Memory B cell (primary cell): ENCODE data around the gene RGS8.

Source experiments
- ATAC-seq: fragments of 150-1000 bp; cut with Tn5 transposase; 2 replicates; pipeline ENCODE4 v1.10.0; 2021; ENCODE audit warnings: low read depth, mild to moderate bottlenecking, moderate library complexity
- DNase-seq, 2 donors: peaks; one replicate each; pipeline ENCODE4 v3.0.0; 2022; ENCODE audit warnings: low spot score in 2 of 2
- H3K27ac Mint-ChIP-seq: one replicate; pipeline ENCODE4 v1.8.0; 2022; ENCODE audit warnings: mild to moderate bottlenecking, moderate library complexity, mixed read lengths
- H3K27me3 Mint-ChIP-seq: one replicate; pipeline ENCODE4 v1.8.0; 2022; ENCODE audit warnings: mixed read lengths
- H3K36me3 Mint-ChIP-seq: one replicate; pipeline ENCODE4 v1.8.0; 2022; ENCODE audit warnings: mild to moderate bottlenecking, mixed read lengths
- H3K4me1 Mint-ChIP-seq: one replicate; pipeline ENCODE4 v1.8.0; 2022; ENCODE audit warnings: mixed read lengths
- H3K4me3 Mint-ChIP-seq: one replicate; pipeline ENCODE4 v1.8.0; 2022; ENCODE audit warnings: mild to moderate bottlenecking, moderate library complexity, mixed read lengths
- H3K9me3 Mint-ChIP-seq: one replicate; pipeline ENCODE4 v1.8.0; 2022; ENCODE audit warnings: mixed read lengths

The RGS8 gene

DNA sequence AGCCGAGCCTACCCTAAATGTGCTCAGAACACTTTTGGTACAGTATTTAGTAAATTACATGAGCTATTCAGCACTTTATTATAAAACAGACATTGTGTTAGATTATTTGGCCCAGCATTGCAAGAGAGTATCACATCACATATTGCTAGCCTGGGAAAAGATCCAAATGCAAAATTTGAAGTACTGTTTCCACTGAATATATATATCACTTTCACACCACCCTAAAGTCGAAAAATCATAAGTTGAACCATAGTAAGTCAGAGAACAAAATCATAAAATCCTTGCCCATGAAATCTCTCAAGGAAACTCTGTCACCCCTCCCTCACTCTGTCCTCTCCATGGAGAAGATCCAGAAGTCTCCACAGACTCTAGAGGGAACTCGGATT lies 33.1 kb downstream of the RGS8 start:
- ATAC-seq (no peak), DNase-seq (no peak)
- Mint-ChIP-seq H3K36me3 (no peaks in the 10 kb centered on the region), H3K27me3 (peaks cover 1% of the 10 kb centered on the region), H3K27ac (no peak overlapping the region), H3K4me1 (peaks cover 5% of the 10 kb centered on the region), H3K4me3 (no peak overlapping the region), H3K9me3 (no peaks in the 10 kb centered on the region)

- H3K4me3 Mint-ChIP-seq = no peak overlapping the region
- H3K27me3 Mint-ChIP-seq = peaks cover 1% of the 10 kb centered on the region
Observed at GRCh38 chr1:182650678-182651338, 33.6 kb downstream of the RGS8 start.

GRCh38 chr1:182649041-182649440 lies 35.3 kb downstream of the RGS8 start:
- Mint-ChIP-seq H3K9me3 (no peaks in the 10 kb centered on the region), H3K27me3 (peaks cover 1% of the 10 kb centered on the region), H3K27ac (no peak overlapping the region), H3K4me1 (peaks cover 12% of the 10 kb centered on the region), H3K36me3 (no peaks in the 10 kb centered on the region), H3K4me3 (no peak overlapping the region)
- ATAC-seq (peak; percentile 41), DNase-seq (no peak)

More at GRCh38 chr1:182650678-182651338, 33.6 kb downstream of the RGS8 start:
- Mint-ChIP-seq H3K27ac (no peak overlapping the region), H3K36me3 (no peaks in the 10 kb centered on the region), H3K4me1 (peaks cover 5% of the 10 kb centered on the region), H3K9me3 (no peaks in the 10 kb centered on the region)
- ATAC-seq = peak; percentile 47
- no peak for DNase-seq

DNA sequence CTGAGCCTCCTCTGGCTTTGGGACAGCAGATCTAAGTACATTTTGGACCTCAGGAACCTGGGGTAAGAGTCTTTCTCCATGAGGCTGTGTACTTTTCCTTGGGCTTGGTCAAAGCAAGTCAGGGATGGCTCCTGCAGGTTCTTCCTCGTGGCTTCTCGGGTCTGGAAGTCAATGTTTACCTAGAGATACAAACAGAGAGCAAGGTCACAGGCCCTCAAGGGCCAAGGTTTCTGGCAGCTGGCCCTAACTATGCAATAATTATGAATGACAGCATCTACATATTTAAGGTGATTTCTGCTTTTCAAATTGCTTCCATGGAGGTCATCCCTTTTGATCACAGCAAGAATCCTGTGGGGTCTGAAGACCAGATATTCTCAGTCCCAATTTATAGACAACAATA lies 37.6 kb downstream of the RGS8 start:
- Mint-ChIP-seq H3K4me3 (no peak overlapping the region), H3K27ac (no peak overlapping the region), H3K36me3 (no peaks in the 10 kb centered on the region), H3K4me1 (peaks cover 12% of the 10 kb centered on the region), H3K27me3 (peaks cover 3% of the 10 kb centered on the region), H3K9me3 (no peaks in the 10 kb centered on the region)
- ATAC-seq (no peak), DNase-seq (no peak)

- Mint-ChIP-seq H3K4me3 (no peak overlapping the region), H3K27me3 (peaks cover 3% of the 10 kb centered on the region), H3K4me1 (peaks cover 7% of the 10 kb centered on the region), H3K27ac (no peak overlapping the region), H3K36me3 (no peaks in the 10 kb centered on the region), H3K9me3 (no peaks in the 10 kb centered on the region)
- DNase-seq = no peak
- peak; percentile 93 for ATAC-seq
Observed at GRCh38 chr1:182644886-182645285, 39.5 kb downstream of the RGS8 start.

DNA sequence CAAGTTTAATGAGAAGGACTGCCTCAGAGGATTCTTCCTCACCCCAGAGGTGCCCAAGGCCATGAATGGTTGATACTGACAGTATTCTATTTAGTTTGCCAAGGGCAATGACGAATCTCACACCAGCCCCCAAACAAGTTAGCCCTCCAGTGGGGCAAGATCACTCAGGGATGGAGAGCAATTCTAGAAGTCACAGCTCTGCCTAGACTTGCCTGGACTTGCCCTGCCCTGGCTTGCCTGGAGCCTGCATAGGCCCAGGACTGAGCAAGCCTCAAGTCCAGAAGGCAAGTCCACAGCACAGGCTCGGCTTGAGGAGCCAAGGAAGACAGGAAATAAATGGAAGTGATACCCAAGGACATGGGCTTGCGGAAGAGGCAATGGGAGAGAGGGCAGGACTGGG lies 40.7 kb downstream of the RGS8 start:
- no peak overlapping the region for H3K27ac Mint-ChIP-seq

DNA sequence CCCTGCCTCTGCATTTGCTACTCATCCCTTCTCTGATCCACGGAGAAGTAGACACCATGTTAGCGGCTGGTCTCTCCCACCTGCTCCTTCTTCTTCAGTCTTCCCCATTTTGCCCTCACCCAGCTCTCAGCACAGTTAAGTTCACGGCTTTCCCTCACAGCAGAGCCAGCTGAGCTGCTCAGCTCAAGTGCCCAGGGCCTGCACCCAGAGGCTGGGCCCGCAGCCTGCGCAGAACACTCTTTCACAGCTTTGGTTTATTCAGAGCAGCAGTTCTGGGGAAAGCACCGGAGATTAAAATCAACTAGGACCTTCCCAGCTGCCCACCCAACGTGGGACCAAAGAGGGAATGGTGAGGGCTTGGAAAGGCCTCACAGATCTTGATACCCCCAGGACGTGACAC lies 41.9 kb downstream of the RGS8 start:
- DNase-seq (no peak), ATAC-seq (no peak)
- no peaks in the 10 kb centered on the region for H3K36me3 Mint-ChIP-seq
- H3K9me3 Mint-ChIP-seq = no peaks in the 10 kb centered on the region
- H3K27me3 Mint-ChIP-seq = peaks cover 4% of the 10 kb centered on the region
- peaks cover 7% of the 10 kb centered on the region for H3K4me1 Mint-ChIP-seq
- no peak overlapping the region for H3K4me3 Mint-ChIP-seq
- H3K27ac Mint-ChIP-seq = no peak overlapping the region

More for the DNA sequence above, 40.7 kb downstream of the RGS8 start:
- ATAC-seq (no peak), DNase-seq (no peak)
- Mint-ChIP-seq H3K27me3 (peaks cover 3% of the 10 kb centered on the region), H3K4me3 (no peak overlapping the region), H3K9me3 (no peaks in the 10 kb centered on the region), H3K4me1 (peaks cover 7% of the 10 kb centered on the region), H3K36me3 (no peaks in the 10 kb centered on the region)

DNA sequence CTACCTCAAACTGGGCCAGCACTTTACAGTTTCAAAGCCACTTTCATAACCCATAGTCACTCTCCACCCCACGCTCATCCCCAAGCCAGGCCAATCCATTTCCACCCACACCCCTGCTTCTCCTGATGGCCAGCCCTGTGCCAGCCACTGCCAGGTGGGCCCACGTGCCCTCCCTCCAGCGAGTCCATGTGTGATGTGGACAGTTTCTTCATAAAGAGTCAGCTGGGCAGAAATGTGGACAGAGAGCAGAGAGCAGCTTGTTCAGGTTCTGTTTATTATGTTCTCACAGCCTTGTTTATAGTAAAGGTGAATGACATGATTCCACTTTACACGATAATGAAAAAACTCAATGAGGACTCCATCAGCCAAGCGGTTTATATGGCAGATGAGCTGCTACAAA lies 42.8 kb downstream of the RGS8 start:
- H3K27me3 Mint-ChIP-seq = peaks cover 7% of the 10 kb centered on the region
- no peak overlapping the region for H3K4me3 Mint-ChIP-seq
- no peak overlapping the region for H3K27ac Mint-ChIP-seq
- H3K4me1 Mint-ChIP-seq = peaks cover 7% of the 10 kb centered on the region
- DNase-seq = no peak
- no peaks in the 10 kb centered on the region for H3K36me3 Mint-ChIP-seq
- H3K9me3 Mint-ChIP-seq = no peaks in the 10 kb centered on the region
- no peak for ATAC-seq

DNA sequence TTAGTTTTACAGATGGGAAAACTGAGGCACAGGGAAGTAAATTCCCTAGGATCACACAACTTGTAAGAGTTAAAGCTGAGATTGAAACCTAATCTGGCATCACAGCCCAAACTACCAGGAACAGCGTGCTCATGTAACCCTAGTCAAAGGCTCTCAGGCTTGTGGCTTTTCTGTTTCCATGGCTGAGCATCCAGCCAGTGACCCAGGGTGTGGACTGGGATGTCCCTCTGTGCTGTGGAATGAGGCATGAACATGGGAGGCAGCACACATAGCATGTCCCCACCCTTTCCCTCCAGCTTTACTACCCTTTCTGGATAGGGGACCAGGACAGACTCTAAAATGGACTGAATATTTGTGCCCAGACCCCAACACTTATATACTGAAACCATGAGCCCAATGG lies 45.1 kb downstream of the RGS8 start:
- H3K36me3 Mint-ChIP-seq = no peaks in the 10 kb centered on the region
- ATAC-seq (no peak), DNase-seq (no peak)
- H3K4me3 Mint-ChIP-seq = no peak overlapping the region
- peaks cover 9% of the 10 kb centered on the region for H3K27me3 Mint-ChIP-seq
- no peaks in the 10 kb centered on the region for H3K4me1 Mint-ChIP-seq
- no peak overlapping the region for H3K27ac Mint-ChIP-seq
- no peaks in the 10 kb centered on the region for H3K9me3 Mint-ChIP-seq

DNA sequence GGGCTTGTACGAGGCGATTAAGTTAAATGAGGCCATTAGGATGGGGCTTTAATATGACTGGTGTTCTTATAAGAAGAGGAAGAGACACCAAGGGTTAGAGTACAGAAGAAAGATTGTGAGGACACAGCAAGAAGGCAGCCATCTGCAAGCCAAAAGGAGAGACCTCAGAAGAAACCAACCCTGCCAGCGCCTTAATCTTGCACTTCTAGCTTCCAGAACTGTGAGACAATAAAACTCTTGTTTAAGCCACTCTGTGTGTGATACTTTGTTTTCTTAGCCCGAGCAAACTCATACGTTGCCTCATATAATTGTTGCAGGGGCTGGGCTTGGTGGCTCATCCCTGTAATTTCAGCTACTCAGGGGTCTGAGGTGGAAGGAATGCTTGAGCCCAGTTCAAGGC lies 46.6 kb downstream of the RGS8 start:
- no peak for DNase-seq
- H3K4me3 Mint-ChIP-seq = no peak overlapping the region
- H3K27me3 Mint-ChIP-seq = peaks cover 7% of the 10 kb centered on the region
- no peak for ATAC-seq
- no peaks in the 10 kb centered on the region for H3K36me3 Mint-ChIP-seq
- no peaks in the 10 kb centered on the region for H3K9me3 Mint-ChIP-seq
- H3K4me1 Mint-ChIP-seq = peaks cover 13% of the 10 kb centered on the region
- H3K27ac Mint-ChIP-seq = no peak overlapping the region

GRCh38 chr1:182635871-182636270 lies 48.5 kb downstream of the RGS8 start:
- H3K4me1 Mint-ChIP-seq = peaks cover 25% of the 10 kb centered on the region
- no peaks in the 10 kb centered on the region for H3K36me3 Mint-ChIP-seq
- H3K27me3 Mint-ChIP-seq = peaks cover 7% of the 10 kb centered on the region
- ATAC-seq = no peak
- no peaks in the 10 kb centered on the region for H3K9me3 Mint-ChIP-seq
- H3K4me3 Mint-ChIP-seq = no peak overlapping the region
- no peak for DNase-seq
- H3K27ac Mint-ChIP-seq = no peak overlapping the region
